Natural killer cell (primary cell): ENCODE results near the gene CEBPB. TPM values are rescaled to one million over a fixed set of nuclear protein-coding genes. Genes with fewer than 3 reads are reported as not detected.

Experiments
- ATAC-seq, 3 donors: fragments of 150-1000 bp in 2 of 3; fragments of 200-7000 bp in 1 of 3; cut with Tn5 transposase; 1 replicate in 1 of 3; 2 replicates in 2 of 3; pipeline ENCODE4 v1.10.0; 2021; ENCODE audit warnings: mild to moderate bottlenecking in 2 of 3, moderate library complexity in 2 of 3
- DNase-seq, 2 donors: peaks; one replicate each; pipeline versions ENCODE4 v3.0.0 to v3.0.0-alpha.2; 2013 to 2021; ENCODE audit warnings: mixed read lengths in 1 of 2
- H3K27ac ChIP-seq: one replicate; pipeline ENCODE4 v1.5.1; 2013; ENCODE audit warnings: mild to moderate bottlenecking, low read length
- H3K27me3 ChIP-seq: one replicate; pipeline ENCODE4 v1.6.1; 2013; ENCODE audit warnings: low read length; ENCODE audit not compliant: control insufficient read depth, insufficient read depth
- H3K36me3 ChIP-seq: one replicate; pipeline ENCODE4 v1.6.1; 2013; ENCODE audit warnings: low read length; ENCODE audit not compliant: control insufficient read depth, insufficient read depth
- H3K4me1 ChIP-seq: one replicate; pipeline ENCODE4 v1.6.1; 2013; ENCODE audit warnings: low read length; ENCODE audit not compliant: control insufficient read depth, insufficient read depth
- H3K4me3 ChIP-seq: one replicate; pipeline ENCODE4 v1.5.1; 2013; ENCODE audit warnings: low read length
- H3K9me3 ChIP-seq: one replicate; pipeline ENCODE4 v1.6.1; 2013; ENCODE audit warnings: low read length; ENCODE audit not compliant: control insufficient read depth, insufficient read depth
- H3K27ac Mint-ChIP-seq, 2 donors: one replicate each; pipeline ENCODE4 v1.8.0; 2022; ENCODE audit warnings: mild to moderate bottlenecking in 2 of 2, mixed read lengths in 2 of 2, moderate library complexity in 1 of 2
- H3K27me3 Mint-ChIP-seq, 2 donors: one replicate each; pipeline ENCODE4 v1.8.0; 2022; ENCODE audit warnings: low read depth in 2 of 2, mixed read lengths in 2 of 2
- H3K36me3 Mint-ChIP-seq: one replicate; pipeline ENCODE4 v1.8.0; 2022; ENCODE audit warnings: mixed read lengths
- H3K4me1 Mint-ChIP-seq, 2 donors: one replicate each; pipeline ENCODE4 v1.8.0; 2022; ENCODE audit warnings: mixed read lengths in 2 of 2
- H3K4me3 Mint-ChIP-seq: one replicate; pipeline ENCODE4 v1.8.0; 2022; ENCODE audit warnings: mild to moderate bottlenecking, moderate library complexity, mixed read lengths
- H3K9me3 Mint-ChIP-seq, 2 donors: one replicate each; pipeline ENCODE4 v1.8.0; 2022; ENCODE audit warnings: mixed read lengths in 2 of 2
- CTCF ChIP-seq: fragments of 200-600 bp; IDR thresholded peaks from one replicate; pipeline ENCODE4 v1.8.0; 2022; ENCODE audit warnings: antibody characterized with exemption
- WGBS: methylation state at CpG from one replicate; pipeline ENCODE4 v1.1.7; 2013; ENCODE audit warnings: missing lambda C conversion rate; ENCODE audit not compliant: insufficient coverage; 5-methylcytosine and 5-hydroxymethylcytosine counted together
- intact Hi-C: fragments of 100-400 bp; cut with micrococcal nuclease; formaldehyde crosslinking; loops from one replicate; pipeline ENCODE4 v1.14.2; 2022
- total RNA-seq, 4 donors: library from RNA; stranded (reverse); fragments of 120-200 nt in 1 of 4; gene quantifications; one replicate each; pipeline versions ENCODE4 v1.2.3 to v1.2.4, GENCODE V29; 2013 to 2022

CEBPB gene
- total RNA-seq, 3 donors from 2014 or later (not counting 1 experiment from before 2014, with no cell fraction given) = 32.1 to 79.8 (median 68.2) TPM

- no peaks in the 10 kb centered on the region for H3K9me3 Mint-ChIP-seq
- Histone ChIP-seq H3K4me3 (no peak overlapping the region), H3K36me3 (no peaks in the 10 kb centered on the region), H3K27me3 (no peaks in the 10 kb centered on the region), H3K9me3 (no peaks in the 10 kb centered on the region), H3K27ac (no peak overlapping the region), H3K4me1 (no peaks in the 10 kb centered on the region)
- no peak overlapping the region for H3K27ac Mint-ChIP-seq
- H3K27me3 Mint-ChIP-seq = peaks cover 0 to 9% of the 10 kb centered on the region in 2 donors
- ATAC-seq = no peak
- no peak overlapping the region for H3K4me3 Mint-ChIP-seq
- 96% methylated on average over 7 of the region's 7 CpGs for WGBS
- TF ChIP-seq CTCF = no peak
- H3K36me3 Mint-ChIP-seq = no peaks in the 10 kb centered on the region
- H3K4me1 Mint-ChIP-seq = peaks cover 0 to 4% of the 10 kb centered on the region in 2 donors
- intact Hi-C loops = no loop called here
- DNase-seq = no peak
These were observed 39.6 kb downstream of the CEBPB start for GRCh38 chr20:50230184-50230583.

DNA sequence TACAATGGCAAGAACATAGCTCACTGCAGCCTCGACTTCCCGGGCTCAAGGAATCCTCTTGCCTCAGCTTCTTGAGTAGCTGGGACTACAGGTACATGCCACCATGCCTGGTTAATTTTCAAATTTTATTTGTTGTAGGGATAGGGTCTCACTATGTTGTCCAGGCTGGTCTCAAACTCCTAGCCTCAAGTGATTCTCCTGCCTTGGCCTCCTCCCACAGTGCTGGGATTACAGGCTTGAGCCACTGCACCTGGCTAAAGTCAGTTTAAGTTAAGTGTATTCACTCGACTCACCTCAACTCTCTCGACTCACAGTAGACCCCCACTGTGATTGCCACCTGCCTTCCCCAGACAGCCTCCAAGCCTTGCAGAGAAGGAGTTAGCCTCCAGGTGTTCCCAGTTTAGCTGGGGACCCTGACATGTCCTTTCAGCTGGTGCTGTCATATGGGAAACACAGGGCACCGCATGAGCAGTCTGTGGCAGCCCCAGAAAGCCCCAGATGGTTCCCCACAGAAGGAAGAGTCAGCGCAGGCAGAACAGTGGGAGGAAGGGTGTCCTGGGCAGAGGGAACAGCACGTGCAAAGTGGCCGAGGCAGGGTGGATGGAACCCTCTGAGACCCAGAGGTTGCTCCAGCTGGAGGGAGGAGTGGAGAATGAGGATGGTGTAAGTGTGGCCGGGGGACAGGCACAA, 40.4 kb downstream of the CEBPB start:
- Mint-ChIP-seq H3K27me3 (peaks cover 0 to 9% of the 10 kb centered on the region in 2 donors), H3K27ac (no peak overlapping the region), H3K4me1 (peaks cover 0 to 4% of the 10 kb centered on the region in 2 donors), H3K36me3 (no peaks in the 10 kb centered on the region), H3K4me3 (no peak overlapping the region), H3K9me3 (no peaks in the 10 kb centered on the region)
- intact Hi-C loops = no loop called here
- TF ChIP-seq CTCF = no peak
- Histone ChIP-seq H3K36me3 (no peaks in the 10 kb centered on the region), H3K27ac (no peak overlapping the region), H3K9me3 (no peaks in the 10 kb centered on the region), H3K4me3 (no peak overlapping the region), H3K4me1 (no peaks in the 10 kb centered on the region), H3K27me3 (no peaks in the 10 kb centered on the region)
- 87% methylated on average over 9 of the region's 9 CpGs for WGBS
- DNase-seq (no peak), ATAC-seq (no peak)

- TF ChIP-seq CTCF = no peak
- H3K4me3 Mint-ChIP-seq = no peak overlapping the region
- H3K27ac ChIP-seq = no peak overlapping the region
- H3K9me3 ChIP-seq = no peaks in the 10 kb centered on the region
- H3K27me3 Mint-ChIP-seq = peaks cover 0 to 5% of the 10 kb centered on the region in 2 donors
- 87% methylated on average over 5 of the region's 6 CpGs for WGBS
- no peaks in the 10 kb centered on the region for H3K4me1 Mint-ChIP-seq
- DNase-seq (no peak), ATAC-seq (no peak)
- H3K4me1 ChIP-seq = no peaks in the 10 kb centered on the region
- no peaks in the 10 kb centered on the region for H3K27me3 ChIP-seq
- H3K4me3 ChIP-seq = no peak overlapping the region
- no peak overlapping the region for H3K27ac Mint-ChIP-seq
- H3K36me3 Mint-ChIP-seq = no peaks in the 10 kb centered on the region
- no peaks in the 10 kb centered on the region for H3K9me3 Mint-ChIP-seq
- intact Hi-C loops = no loop called here
- H3K36me3 ChIP-seq = no peaks in the 10 kb centered on the region
These were observed 41.2 kb downstream of the CEBPB start for GRCh38 chr20:50231854-50232253.
